T-helper 1 cell treated with Interleukin-12 subunit alpha and Interleukin-12 subunit beta and Interleukin-4 antibody, amounts not matched to agents 30 μg/mL and 1 μg/mL, for 36 hours (primary cell): ENCODE measurements around the gene CNPY1.
"Not testable (repeated sequence)": the region's sequence is repeated elsewhere in the genome, so short reads cannot be mapped to it uniquely, and the experiment has no call there.

ENCODE experiments used
- H3K27ac Mint-ChIP-seq: one replicate; pipeline ENCODE4 v1.8.0; 2021; ENCODE audit warnings: mild to moderate bottlenecking, mixed read lengths
- H3K27me3 Mint-ChIP-seq: one replicate; pipeline ENCODE4 v1.8.0; 2021; ENCODE audit warnings: low read depth, mixed read lengths
- H3K36me3 Mint-ChIP-seq: one replicate; pipeline ENCODE4 v1.8.0; 2021; ENCODE audit warnings: low read depth, mixed read lengths
- H3K4me1 Mint-ChIP-seq: one replicate; pipeline ENCODE4 v1.8.0; 2021; ENCODE audit warnings: low read depth, mixed read lengths
- H3K4me3 Mint-ChIP-seq: one replicate; pipeline ENCODE4 v1.8.0; 2021; ENCODE audit warnings: mild to moderate bottlenecking, moderate library complexity, mixed read lengths
- H3K9me3 Mint-ChIP-seq: one replicate; pipeline ENCODE4 v1.8.0; 2021; ENCODE audit warnings: mixed read lengths

The CNPY1 gene

GRCh38 chr7:155523168-155523675 lies 23.1 kb downstream of the CNPY1 start:
- H3K4me1 Mint-ChIP-seq, result no peaks in the 10 kb centered on the region
- no peaks in the 10 kb centered on the region for H3K9me3 Mint-ChIP-seq
- no peak overlapping the region for H3K27ac Mint-ChIP-seq
- peaks cover 21% of the 10 kb centered on the region for H3K27me3 Mint-ChIP-seq
- H3K36me3 Mint-ChIP-seq, result no peaks in the 10 kb centered on the region
- no peak overlapping the region for H3K4me3 Mint-ChIP-seq

- H3K36me3 Mint-ChIP-seq, result no peaks in the 10 kb centered on the region
- H3K27ac Mint-ChIP-seq, result no peak overlapping the region
- H3K27me3 Mint-ChIP-seq, result peaks cover 20% of the 10 kb centered on the region
- H3K4me1 Mint-ChIP-seq, result no peaks in the 10 kb centered on the region
- no peaks in the 10 kb centered on the region for H3K9me3 Mint-ChIP-seq
- no peak overlapping the region for H3K4me3 Mint-ChIP-seq
Measured at GRCh38 chr7:155521743-155522398, 24.5 kb downstream of the CNPY1 start.

GRCh38 chr7:155521007-155521742 lies 25.2 kb downstream of the CNPY1 start:
- H3K27ac Mint-ChIP-seq, result no peak overlapping the region
- H3K4me3 Mint-ChIP-seq, result no peak overlapping the region
- no peaks in the 10 kb centered on the region for H3K4me1 Mint-ChIP-seq
- H3K27me3 Mint-ChIP-seq, result peaks cover 16% of the 10 kb centered on the region
- H3K36me3 Mint-ChIP-seq, result no peaks in the 10 kb centered on the region
- no peaks in the 10 kb centered on the region for H3K9me3 Mint-ChIP-seq

GRCh38 chr7:155520114-155520513 lies 26.2 kb downstream of the CNPY1 start:
- H3K4me3 Mint-ChIP-seq, result no peak overlapping the region
- H3K36me3 Mint-ChIP-seq, result no peaks in the 10 kb centered on the region
- H3K9me3 Mint-ChIP-seq, result no peaks in the 10 kb centered on the region
- H3K27me3 Mint-ChIP-seq, result peaks cover 19% of the 10 kb centered on the region
- no peaks in the 10 kb centered on the region for H3K4me1 Mint-ChIP-seq
- no peak overlapping the region for H3K27ac Mint-ChIP-seq

GRCh38 chr7:155519358-155519757 lies 27.0 kb downstream of the CNPY1 start:
- peaks cover 21% of the 10 kb centered on the region for H3K27me3 Mint-ChIP-seq
- H3K4me3 Mint-ChIP-seq, H3K9me3 Mint-ChIP-seq, H3K36me3 Mint-ChIP-seq, H3K4me1 Mint-ChIP-seq, H3K27ac Mint-ChIP-seq: not testable (repeated sequence)

GRCh38 chr7:155518633-155519032 lies 27.7 kb downstream of the CNPY1 start:
- Mint-ChIP-seq H3K27ac (no peak overlapping the region), H3K4me3 (no peak overlapping the region), H3K27me3 (peaks cover 28% of the 10 kb centered on the region), H3K36me3 (no peaks in the 10 kb centered on the region), H3K4me1 (no peaks in the 10 kb centered on the region), H3K9me3 (no peaks in the 10 kb centered on the region)

GRCh38 chr7:155517969-155518368 lies 28.4 kb downstream of the CNPY1 start:
- H3K9me3 Mint-ChIP-seq, result no peaks in the 10 kb centered on the region
- H3K4me3 Mint-ChIP-seq, result no peak overlapping the region
- H3K27ac Mint-ChIP-seq, result no peak overlapping the region
- peaks cover 33% of the 10 kb centered on the region for H3K27me3 Mint-ChIP-seq
- H3K4me1 Mint-ChIP-seq, result no peaks in the 10 kb centered on the region
- no peaks in the 10 kb centered on the region for H3K36me3 Mint-ChIP-seq

- Mint-ChIP-seq H3K27ac (no peak overlapping the region), H3K27me3 (peaks cover 37% of the 10 kb centered on the region), H3K36me3 (no peaks in the 10 kb centered on the region), H3K4me1 (no peaks in the 10 kb centered on the region), H3K9me3 (no peaks in the 10 kb centered on the region), H3K4me3 (no peak overlapping the region)
Measured at GRCh38 chr7:155517452-155517851, 28.9 kb downstream of the CNPY1 start.

GRCh38 chr7:155516466-155516865 lies 29.9 kb downstream of the CNPY1 start:
- Mint-ChIP-seq H3K27ac (no peak overlapping the region), H3K9me3 (no peaks in the 10 kb centered on the region), H3K4me3 (no peak overlapping the region), H3K36me3 (no peaks in the 10 kb centered on the region), H3K4me1 (no peaks in the 10 kb centered on the region), H3K27me3 (peaks cover 47% of the 10 kb centered on the region)

- H3K36me3 Mint-ChIP-seq, result no peaks in the 10 kb centered on the region
- no peak overlapping the region for H3K4me3 Mint-ChIP-seq
- H3K27me3 Mint-ChIP-seq, result peaks cover 55% of the 10 kb centered on the region
- no peak overlapping the region for H3K27ac Mint-ChIP-seq
- H3K4me1 Mint-ChIP-seq, result peaks cover 2% of the 10 kb centered on the region
- H3K9me3 Mint-ChIP-seq, result no peaks in the 10 kb centered on the region
Measured at GRCh38 chr7:155515318-155515717, 31.0 kb downstream of the CNPY1 start.

GRCh38 chr7:155514296-155514695 lies 32.1 kb downstream of the CNPY1 start:
- Mint-ChIP-seq H3K4me1 (peaks cover 6% of the 10 kb centered on the region), H3K27me3 (peaks cover 64% of the 10 kb centered on the region)

GRCh38 chr7:155513543-155514285 lies 32.6 kb downstream of the CNPY1 start:
- Mint-ChIP-seq H3K27me3 (peaks cover 70% of the 10 kb centered on the region), H3K4me1 (peaks cover 8% of the 10 kb centered on the region), H3K36me3 (peaks cover 3% of the 10 kb centered on the region), H3K9me3 (no peaks in the 10 kb centered on the region), H3K27ac (no peak overlapping the region), H3K4me3 (no peak overlapping the region)

More at GRCh38 chr7:155514296-155514695, 32.1 kb downstream of the CNPY1 start:
- H3K27ac Mint-ChIP-seq, result no peak overlapping the region
- H3K4me3 Mint-ChIP-seq, result no peak overlapping the region
- H3K36me3 Mint-ChIP-seq, result no peaks in the 10 kb centered on the region
- H3K9me3 Mint-ChIP-seq, result no peaks in the 10 kb centered on the region

GRCh38 chr7:155512246-155512887 lies 34.0 kb downstream of the CNPY1 start:
- H3K9me3 Mint-ChIP-seq, result no peaks in the 10 kb centered on the region

GRCh38 chr7:155511702-155511996 lies 34.7 kb downstream of the CNPY1 start:
- Mint-ChIP-seq H3K4me3 (no peak overlapping the region), H3K27me3 (peaks cover 85% of the 10 kb centered on the region), H3K36me3 (peaks cover 3% of the 10 kb centered on the region), H3K27ac (no peak overlapping the region), H3K9me3 (no peaks in the 10 kb centered on the region), H3K4me1 (peaks cover 13% of the 10 kb centered on the region)

More at GRCh38 chr7:155512246-155512887, 34.0 kb downstream of the CNPY1 start:
- Mint-ChIP-seq H3K36me3 (peaks cover 3% of the 10 kb centered on the region), H3K27me3 (peaks cover 78% of the 10 kb centered on the region), H3K4me3 (no peak overlapping the region), H3K4me1 (peaks cover 8% of the 10 kb centered on the region), H3K27ac (no peak overlapping the region)
